ENCODE data around the gene NUTM1. TPM values are rescaled to one million over a fixed set of nuclear protein-coding genes. Genes with fewer than 3 reads are reported as not detected.

The NUTM1 gene
- total RNA-seq, 1 experiment from 2014 or later = 0.07 TPM

DNA sequence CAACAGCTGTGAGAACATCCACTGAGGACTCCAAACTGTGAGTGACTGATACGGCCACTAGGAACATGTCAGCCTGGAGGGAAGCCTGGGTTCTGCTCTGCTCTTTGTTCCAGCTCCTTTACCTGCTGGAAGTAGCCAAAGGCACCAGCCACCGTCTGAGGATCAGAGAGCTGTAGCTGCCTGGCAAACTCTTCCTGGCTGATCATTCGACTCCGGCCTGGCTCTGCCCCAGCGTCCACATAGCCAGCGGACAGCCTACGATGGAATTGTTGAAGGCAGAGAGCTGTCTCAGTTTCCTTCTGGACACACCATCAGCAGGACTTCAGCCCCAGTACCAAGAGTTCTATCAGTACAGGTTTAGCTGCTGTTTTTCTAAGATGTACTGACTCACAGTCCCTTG, 18.2 kb downstream of the NUTM1 start:
- Histone ChIP-seq H3K9ac (ENCODE audit: low read length) (no peak overlapping the region), H3K36me3 (ENCODE audit: control insufficient read depth in 1 of 2, insufficient read depth in 2 of 2, low read length in 2 of 2) (peaks cover 18 to 36% of the 10 kb centered on the region in 2 experiments; a peak in 3 of 4 replicates), H3K4me2 (ENCODE audit: low read length) (no peak overlapping the region), H3K27ac (ENCODE audit: low read depth, low read length) (no peak overlapping the region), H3K9me2 (ENCODE audit: insufficient read depth) (no peaks in the 10 kb centered on the region), H3K4me3 (replicated peaks in 1 of 2; ENCODE audit: low read depth in 1 of 2, low read length in 2 of 2) (no peak overlapping the region), H3K79me2 (ENCODE audit: insufficient read depth, low read length) (peaks cover 17% of the 10 kb centered on the region), H3K27me3 (ENCODE audit: insufficient read depth, low read length) (no peaks in the 10 kb centered on the region), H2AFZ (ENCODE audit: low read depth, low read length, poor library complexity, severe bottlenecking) (no peak overlapping the region), H3K4me1 (ENCODE audit: control insufficient read depth in 1 of 2, insufficient read depth in 2 of 2, low read length in 2 of 2) (peaks cover 17 to 43% of the 10 kb centered on the region in 2 experiments), H3K9me3 (ENCODE audit: control insufficient read depth in 1 of 2, insufficient read depth in 1 of 2, low read depth in 1 of 2, low read length in 2 of 2) (no peaks in the 10 kb centered on the region), H4K20me1 (ENCODE audit: insufficient read depth) (no peaks in the 10 kb centered on the region; the same call in 1 of the 2 replicates)
- ChIA-PET CTCF (interaction anchor here (1.1 kb wide), 1 partner anchor 19 kb away, joined by 3 read pairs; the partner anchor contains the start of gene NOP10), RAD21 (ENCODE audit: low non-redundant PET in 1 of 2, low total read pairs in 2 of 2, uncharacterized antibody in 2 of 2, unreplicated experiment in 2 of 2) (no interaction called here), POLR2A (no interaction called here)
- ATAC-seq = no peak
- BruUV-seq (replicated peaks) = no TSS peak
- DNase-seq (ENCODE audit: low read depth, low spot score) = no peak
- TF ChIP-seq ZFX (IDR thresholded peaks at IDR 0.05) (no peak), FOSL1 (IDR thresholded peaks at IDR 0.05; ENCODE audit: low read depth) (no peak), POLR2A (IDR thresholded peaks at IDR 0.05; ENCODE audit: borderline replicate concordance, extremely low read depth, insufficient read depth, insufficient read length) (no peak)
- TF ChIP-seq, protein P1, sequence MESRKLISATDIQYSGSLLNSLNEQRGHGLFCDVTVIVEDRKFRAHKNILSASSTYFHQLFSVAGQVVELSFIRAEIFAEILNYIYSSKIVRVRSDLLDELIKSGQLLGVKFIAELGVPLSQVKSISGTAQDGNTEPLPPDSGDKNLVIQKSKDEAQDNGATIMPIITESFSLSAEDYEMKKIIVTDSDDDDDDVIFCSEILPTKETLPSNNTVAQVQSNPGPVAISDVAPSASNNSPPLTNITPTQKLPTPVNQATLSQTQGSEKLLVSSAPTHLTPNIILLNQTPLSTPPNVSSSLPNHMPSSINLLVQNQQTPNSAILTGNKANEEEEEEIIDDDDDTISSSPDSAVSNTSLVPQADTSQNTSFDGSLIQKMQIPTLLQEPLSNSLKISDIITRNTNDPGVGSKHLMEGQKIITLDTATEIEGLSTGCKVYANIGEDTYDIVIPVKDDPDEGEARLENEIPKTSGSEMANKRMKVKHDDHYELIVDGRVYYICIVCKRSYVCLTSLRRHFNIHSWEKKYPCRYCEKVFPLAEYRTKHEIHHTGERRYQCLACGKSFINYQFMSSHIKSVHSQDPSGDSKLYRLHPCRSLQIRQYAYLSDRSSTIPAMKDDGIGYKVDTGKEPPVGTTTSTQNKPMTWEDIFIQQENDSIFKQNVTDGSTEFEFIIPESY (IDR thresholded peaks at IDR 0.05; ENCODE audit: extremely low read depth, insufficient replicate concordance, low read length) = no peak
- intact Hi-C loops (cut with micrococcal nuclease) = loop anchor here (10.0 kb wide), 3 partner anchors 46 to 296 kb away; partner anchors contain the start of gene EMC4

DNA sequence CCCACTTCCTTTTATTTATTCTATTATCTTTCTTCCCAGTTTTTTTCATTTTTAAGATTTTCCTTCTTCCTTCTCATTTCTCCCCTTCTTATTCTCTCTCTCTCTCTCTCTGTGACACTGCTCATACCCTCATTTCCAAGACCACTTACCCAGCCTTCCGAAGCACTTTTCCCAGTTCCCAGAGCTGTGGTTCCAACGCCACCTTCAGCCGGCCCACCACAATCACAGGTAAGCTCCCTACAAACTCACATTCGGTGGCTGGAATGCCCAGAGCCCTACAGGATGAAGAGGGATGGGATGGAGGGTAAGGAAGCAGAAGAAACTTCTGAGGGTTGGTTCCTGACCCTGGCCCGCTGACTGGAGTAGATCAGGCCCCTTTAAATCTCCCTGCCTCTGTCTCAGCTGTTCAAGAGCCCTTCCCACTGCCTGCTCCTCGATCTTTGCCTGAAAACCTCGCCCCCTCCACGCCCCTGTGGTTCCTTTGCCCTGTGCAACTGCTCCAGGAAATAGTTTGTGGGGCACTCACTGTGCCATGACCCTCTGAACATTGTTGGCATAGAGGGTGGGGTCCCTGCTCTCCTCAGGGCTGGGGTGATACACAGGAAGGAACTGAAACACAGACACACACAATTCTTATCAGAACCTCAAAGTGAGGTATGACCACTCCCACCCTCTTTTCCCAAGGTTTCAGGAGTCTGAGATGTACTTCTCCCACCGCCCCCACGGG, 19.1 kb downstream of the NUTM1 start:
- Histone ChIP-seq H3K9me2 (ENCODE audit: insufficient read depth) (no peaks in the 10 kb centered on the region), H3K27ac (ENCODE audit: low read depth, low read length) (no peak overlapping the region), H3K27me3 (ENCODE audit: insufficient read depth, low read length) (no peaks in the 10 kb centered on the region), H3K9me3 (ENCODE audit: control insufficient read depth in 1 of 2, insufficient read depth in 1 of 2, low read depth in 1 of 2, low read length in 2 of 2) (no peaks in the 10 kb centered on the region), H3K36me3 (ENCODE audit: control insufficient read depth in 1 of 2, insufficient read depth in 2 of 2, low read length in 2 of 2) (peaks cover 18 to 36% of the 10 kb centered on the region in 2 experiments; a peak in 3 of 4 replicates), H3K4me1 (ENCODE audit: control insufficient read depth in 1 of 2, insufficient read depth in 2 of 2, low read length in 2 of 2) (peaks cover 17 to 43% of the 10 kb centered on the region in 2 experiments), H3K9ac (ENCODE audit: low read length) (no peak overlapping the region), H2AFZ (ENCODE audit: low read depth, low read length, poor library complexity, severe bottlenecking) (no peak overlapping the region), H3K4me2 (ENCODE audit: low read length) (no peak overlapping the region), H3K4me3 (replicated peaks in 1 of 2; ENCODE audit: low read depth in 1 of 2, low read length in 2 of 2) (no peak overlapping the region), H4K20me1 (ENCODE audit: insufficient read depth) (no peaks in the 10 kb centered on the region; the same call in 1 of the 2 replicates), H3K79me2 (ENCODE audit: insufficient read depth, low read length) (peaks cover 21% of the 10 kb centered on the region)
- BruUV-seq (replicated peaks) = no TSS peak
- intact Hi-C loops (cut with micrococcal nuclease) = loop anchor here (10.0 kb wide), 3 partner anchors 47 to 297 kb away; partner anchors contain the start of gene EMC4
- no peak for DNase-seq (ENCODE audit: low read depth, low spot score)
- CTCF ChIA-PET = no interaction called here
- TF ChIP-seq RAD21 (IDR thresholded peaks at IDR 0.05; ENCODE audit: low read depth) (no peak), ELF1 (IDR thresholded peaks at IDR 0.05; ENCODE audit: borderline replicate concordance, low read depth) (no peak), JUND (IDR thresholded peaks at IDR 0.05) (no peak)
- no peak for ATAC-seq
- RAD21 ChIA-PET (ENCODE audit: low non-redundant PET in 1 of 2, low total read pairs in 2 of 2, uncharacterized antibody in 2 of 2, unreplicated experiment in 2 of 2) = no interaction called here
- POLR2A ChIA-PET = no interaction called here

Measured in HCT116 (cell line).